HG03575 (cell line): ENCODE data around the gene PRICKLE2.

ENCODE experiments used
- ATAC-seq: cut with Tn5 transposase; IDR thresholded peaks from one replicate; pipeline ENCODE4 v1.9.1; 2021; ENCODE audit not compliant: unreplicated experiment, insufficient number of reproducible peaks, low FRiP score; ENCODE audit errors: extremely low read depth

Gene PRICKLE2

DNA sequence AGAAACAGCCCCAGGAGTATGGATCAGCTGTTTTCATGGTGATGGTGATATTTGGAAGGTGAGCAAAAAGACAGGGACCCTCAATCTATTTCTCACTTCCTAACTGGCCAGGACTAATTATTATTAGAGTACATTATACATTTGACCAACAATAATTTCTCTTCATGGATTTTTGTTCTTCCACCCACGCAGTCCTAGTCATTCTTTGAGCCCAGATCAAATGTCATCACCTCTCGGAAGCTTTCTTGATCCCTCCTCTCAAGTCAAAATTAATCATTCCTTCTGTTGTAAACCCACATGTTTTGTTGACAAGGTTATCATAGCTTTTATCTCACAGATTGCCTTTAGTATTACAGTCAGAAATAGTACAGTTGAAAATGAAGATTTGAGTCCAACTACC, 29.2 kb upstream of the PRICKLE2 start:
- ATAC-seq: no peak

DNA sequence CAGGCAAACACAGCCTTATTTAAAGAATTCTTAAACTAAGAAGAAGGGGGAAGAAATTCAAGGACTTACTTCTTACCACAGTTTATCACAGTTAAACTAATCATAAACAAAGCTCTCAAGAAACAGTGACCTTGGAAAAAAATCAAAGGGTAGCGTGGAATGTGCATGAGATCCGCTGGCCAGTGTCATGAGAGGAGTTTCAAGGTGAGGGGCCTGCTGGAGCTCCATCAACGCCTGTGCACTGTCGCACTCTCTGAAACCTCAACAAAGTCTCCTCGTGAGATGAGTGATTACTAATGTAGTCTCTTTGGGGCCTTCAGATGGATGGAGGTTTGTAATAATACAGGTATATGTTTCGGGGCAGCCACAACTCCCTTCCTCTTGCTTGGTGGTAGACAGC, 28.4 kb upstream of the PRICKLE2 start:
- ATAC-seq: no peak

DNA sequence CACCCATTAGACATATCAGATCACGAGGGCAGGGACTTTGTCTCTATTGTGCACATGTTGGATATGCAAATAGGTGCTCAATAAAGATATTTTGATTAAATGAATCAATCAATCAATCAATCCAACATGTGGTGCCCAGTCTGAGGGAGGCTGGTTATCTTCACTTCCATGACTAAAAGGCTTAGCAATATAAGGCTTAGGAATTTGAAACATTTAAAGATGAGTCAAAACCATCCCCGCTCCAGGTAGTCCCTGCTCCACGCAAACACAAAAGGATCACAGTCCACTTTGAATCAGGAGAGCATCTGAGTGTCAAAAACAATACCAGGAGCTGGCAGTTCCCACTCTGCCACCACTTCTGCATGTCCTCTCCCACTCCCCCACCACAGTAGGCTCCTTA, 25.8 kb upstream of the PRICKLE2 start:
- no peak for ATAC-seq

DNA sequence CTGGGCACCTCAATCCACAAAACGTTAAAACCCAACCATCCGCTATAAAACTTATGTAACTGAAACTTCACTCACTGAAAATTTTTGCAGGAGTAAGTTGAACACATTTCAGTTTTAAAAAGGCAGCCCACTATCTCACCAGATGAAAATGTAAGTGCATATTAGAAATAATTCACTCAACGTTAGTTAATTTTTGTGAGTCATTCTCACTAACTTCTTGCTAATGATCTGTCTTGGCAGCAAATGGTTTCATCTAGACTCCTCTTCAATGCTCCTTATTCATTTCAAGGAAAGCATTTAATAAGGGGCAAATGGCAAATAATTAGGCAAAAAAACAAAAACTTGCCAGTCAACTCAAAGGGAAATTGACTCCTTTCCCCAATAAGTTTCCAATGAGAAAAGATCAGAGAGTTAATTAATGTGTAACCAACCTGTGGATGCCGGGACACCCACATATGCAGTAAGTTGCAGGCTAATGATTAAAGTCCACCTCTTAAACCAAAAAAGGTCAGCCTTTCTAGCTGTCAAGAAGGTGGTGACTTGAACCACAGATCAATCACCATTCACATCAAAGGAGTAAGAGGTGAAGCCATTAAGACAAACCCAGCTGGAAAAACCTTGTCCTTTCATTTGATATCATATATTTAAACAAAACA, 22.9 kb upstream of the PRICKLE2 start:
- no peak for ATAC-seq

DNA sequence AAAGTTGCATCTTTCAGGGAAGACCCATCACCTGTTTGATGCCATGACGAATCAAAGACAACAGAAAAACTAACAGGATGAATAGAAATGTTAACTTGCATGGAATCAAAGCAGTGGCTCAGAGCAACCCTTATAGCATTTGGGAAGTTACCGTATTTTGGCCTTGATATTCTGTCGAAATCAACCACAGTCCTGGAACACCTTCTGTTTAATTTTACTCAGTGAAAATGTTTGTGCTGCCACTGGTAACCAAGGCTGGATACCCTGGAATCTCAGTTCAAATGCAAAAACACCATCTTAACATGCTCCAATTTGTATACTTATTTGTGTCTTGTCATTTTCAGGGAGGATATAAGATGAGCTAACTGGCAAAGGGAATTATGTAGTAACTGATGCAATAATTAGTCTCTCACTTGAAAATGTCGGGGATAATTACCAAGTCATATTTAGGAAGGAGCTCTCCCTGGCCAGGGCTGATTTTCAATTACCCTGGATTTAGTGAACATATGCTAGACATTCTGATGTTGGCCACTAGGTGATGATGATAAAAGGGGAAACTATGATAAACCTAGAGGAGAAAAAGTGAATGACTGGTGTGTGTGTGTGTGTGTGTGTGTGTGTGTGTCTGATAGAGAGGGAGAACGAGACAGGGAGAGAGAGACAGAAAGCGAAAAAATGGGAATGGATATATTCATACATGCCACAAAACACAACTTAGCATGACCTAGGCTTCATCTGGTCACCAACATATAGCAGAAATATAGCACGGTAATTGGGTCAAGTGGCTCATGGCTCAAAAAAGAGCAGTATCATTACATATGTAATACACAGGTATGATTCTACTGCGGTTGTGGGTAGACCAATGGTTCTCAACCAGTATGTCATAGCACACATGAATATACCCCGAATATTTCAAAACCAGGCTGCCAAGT, 19.0 kb upstream of the PRICKLE2 start:
- no peak for ATAC-seq

DNA sequence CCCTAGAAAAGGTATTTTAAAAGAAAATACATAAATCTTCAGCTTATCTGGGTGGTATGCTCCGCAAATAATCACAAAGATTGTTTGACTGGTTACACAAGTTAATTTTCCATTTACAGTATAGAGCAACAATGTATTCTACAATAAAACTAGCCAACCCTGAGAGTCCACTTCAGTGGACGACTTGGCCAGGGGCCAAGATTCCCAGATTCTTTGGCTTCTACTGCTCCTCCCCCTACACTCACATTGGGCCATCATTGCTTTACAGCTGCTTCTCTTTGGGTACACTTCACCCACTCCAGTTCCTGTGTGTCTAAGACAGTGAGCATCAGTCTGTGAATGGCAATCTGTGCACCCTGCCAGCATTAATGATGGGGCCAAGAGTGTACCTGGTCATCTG, 17.2 kb upstream of the PRICKLE2 start:
- no peak for ATAC-seq

DNA sequence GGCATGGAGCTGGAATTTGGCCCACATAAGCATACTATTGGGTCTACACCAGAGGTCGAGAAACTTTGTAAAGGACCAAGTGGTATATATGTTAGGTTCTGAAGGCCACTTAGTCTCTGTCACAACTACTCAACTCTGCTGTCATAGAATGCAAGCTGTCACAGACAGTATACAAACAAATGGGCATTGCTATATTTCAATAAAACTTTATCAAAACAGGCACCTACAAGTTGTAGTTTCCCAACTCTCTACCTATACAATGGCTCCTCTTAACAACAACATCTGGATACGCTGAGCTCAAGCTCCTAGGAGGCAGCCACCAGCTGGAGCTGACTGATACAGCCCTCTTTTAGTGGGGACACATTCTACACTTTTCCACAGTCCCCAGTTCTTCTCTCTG, 15.7 kb upstream of the PRICKLE2 start:
- ATAC-seq: no peak

DNA sequence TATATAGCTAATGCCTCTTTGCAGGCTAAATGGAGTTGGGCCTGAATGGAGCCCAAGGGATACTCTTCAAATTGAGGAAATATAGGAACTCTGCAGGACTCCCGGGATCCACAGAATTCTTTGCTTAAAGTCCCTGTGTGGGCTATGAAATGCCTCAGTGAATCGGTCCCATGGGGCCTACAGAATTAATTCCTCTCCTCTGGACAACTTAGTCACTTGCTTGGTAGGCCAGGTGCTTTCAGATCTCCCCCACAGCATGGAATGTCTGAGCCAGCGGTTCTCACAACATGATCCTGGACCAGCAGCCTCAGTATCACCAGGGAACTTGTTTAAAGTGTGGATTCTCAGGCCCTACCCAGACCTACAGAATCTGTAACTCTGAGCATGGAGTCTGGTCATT, 15.1 kb upstream of the PRICKLE2 start:
- no peak for ATAC-seq

DNA sequence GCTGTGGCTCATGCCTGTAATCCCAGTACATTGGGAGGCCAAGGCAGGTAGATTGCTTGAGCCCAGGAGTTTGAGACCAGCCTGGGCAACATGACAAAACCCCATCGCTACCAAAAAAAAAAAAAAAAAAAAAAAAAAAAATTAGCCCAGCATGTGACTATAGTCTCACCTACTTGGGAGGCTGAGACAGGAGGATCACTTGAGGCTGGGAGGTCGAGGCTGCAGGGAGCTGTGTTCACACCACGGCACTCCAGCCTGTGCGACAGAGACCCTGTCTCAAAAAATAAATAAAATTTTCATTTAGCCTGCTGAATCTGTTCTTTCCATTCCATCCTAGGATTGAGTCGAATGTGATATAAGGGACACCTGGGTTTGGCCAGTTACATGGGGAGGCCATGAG, 14.6 kb upstream of the PRICKLE2 start:
- ATAC-seq: no peak

DNA sequence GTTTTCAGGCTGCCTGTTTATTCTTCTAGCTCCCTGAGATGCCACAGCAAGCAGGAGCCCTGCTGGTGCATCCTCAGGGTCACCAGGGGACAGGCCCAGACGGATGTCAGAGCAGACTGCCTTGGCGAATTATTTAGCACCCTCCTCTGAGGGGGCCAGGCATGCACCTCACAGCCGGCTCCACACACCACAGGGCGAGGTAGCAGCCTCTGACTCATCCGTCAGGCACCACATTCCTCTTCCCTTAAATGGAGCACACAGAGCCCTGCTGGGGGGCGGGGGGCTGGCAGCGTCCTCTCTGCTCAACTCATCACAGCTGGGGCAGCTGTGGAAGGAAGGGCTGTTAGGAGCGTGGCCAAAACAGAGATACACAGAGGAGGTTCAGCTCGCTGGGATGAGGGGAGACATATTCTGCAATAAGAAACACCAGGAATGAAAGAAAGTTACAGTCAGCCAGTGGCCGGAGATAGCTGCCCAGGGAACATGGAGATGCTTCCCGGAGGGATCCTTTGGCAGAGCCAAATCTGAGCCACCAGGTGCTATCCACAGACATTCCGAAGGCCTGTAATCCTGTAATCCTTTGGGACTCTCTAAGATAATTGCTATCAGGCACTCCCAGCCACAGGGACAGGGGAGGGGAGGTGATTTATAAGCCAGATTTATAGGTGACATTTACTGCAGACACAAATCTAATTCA, 13.9 kb upstream of the PRICKLE2 start:
- no peak for ATAC-seq

DNA sequence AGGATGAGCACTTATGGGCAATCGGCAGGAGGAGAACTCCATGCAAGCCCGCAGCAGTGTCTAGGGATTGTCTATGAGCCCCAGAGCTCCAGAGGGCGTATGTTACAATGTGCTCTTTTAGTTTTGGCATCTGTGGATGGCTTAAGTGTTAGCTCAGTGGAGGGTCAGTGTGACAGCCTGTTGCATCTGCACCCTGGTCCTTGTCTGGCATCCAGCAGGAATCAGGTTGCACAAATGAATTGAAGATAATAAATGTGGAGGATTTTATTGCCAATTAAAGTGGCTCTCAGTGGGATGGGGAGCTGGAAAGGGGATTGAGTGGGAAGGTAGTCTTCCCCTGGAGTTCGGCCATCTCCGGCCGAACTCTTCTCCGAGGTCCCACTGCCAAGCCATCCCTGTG, 11.8 kb upstream of the PRICKLE2 start:
- no peak for ATAC-seq

DNA sequence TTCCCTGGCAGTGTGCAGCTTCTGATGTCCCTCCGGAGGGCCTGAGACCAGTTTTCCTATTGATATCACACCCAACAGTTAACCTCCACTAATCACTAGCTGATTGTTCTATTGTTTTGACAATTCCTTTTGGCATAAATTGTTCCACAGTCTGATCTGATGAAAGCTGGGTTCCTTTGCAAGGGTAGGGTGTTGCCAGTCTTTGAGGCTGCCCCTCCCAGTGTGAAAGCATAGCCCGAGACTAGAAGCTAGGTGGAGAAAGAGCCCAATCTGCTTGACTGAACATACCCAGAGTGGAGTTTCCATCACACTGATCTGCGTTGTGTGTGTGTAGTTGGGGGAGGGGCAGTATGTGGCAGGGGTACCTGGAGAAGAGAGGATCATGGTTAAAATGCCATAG, 10.3 kb upstream of the PRICKLE2 start:
- ATAC-seq: no peak

DNA sequence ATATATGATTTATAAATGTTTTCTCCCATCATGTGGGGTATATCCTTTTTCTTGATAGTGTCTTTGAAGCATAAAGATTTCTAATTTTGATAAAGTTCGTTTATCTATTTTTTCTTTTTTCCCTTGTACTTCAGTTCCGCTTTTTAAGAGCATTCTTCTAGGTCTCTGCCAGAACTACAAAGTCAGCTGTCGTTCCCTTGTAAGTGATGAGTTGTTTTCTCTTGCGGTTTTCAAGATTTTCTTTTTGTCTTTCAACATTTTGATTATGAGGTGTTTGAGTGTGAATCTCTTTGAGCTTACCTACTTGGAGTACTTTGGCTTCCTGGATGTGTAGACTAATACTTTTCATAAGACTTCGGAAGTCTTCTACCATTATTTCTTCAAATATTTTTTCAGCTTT, 9.3 kb upstream of the PRICKLE2 start:
- no peak for ATAC-seq

DNA sequence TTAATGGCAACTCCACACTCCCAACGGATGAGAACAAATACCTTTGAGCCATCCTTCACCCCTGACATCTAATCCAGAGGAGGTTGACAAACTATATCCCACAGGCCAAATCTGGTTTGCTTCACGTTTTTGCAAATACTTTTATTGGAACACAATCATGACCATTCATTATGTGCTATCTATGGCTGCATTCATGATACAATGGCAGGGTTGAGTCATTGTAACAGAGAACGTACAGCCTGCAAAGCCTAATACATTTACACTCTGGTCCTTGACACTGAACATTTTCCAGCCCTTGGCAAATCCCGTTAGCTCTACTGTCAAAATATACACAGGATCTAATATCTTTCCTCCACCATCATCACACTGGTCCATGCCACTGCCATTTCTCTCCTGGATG, 7.6 kb upstream of the PRICKLE2 start:
- no peak for ATAC-seq

DNA sequence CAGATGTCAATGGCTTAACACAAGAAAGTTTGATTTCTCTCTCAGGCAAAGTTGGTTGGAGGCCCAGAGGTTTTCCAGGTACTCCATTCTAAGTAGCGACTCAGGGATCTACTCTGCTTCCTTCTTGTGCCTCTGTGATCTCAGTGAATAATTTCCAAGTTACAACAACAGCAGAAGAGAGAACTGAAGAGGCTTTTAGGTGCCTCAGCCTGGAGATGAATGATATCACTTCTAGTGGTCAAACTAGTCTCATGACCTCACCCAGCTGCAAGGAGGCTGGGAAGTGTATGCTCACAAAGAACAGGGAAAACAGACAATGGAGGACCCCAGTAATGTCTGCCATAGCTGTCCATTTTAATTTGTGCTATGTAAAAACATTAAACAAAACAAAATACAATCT, 4.6 kb upstream of the PRICKLE2 start:
- ATAC-seq: no peak

DNA sequence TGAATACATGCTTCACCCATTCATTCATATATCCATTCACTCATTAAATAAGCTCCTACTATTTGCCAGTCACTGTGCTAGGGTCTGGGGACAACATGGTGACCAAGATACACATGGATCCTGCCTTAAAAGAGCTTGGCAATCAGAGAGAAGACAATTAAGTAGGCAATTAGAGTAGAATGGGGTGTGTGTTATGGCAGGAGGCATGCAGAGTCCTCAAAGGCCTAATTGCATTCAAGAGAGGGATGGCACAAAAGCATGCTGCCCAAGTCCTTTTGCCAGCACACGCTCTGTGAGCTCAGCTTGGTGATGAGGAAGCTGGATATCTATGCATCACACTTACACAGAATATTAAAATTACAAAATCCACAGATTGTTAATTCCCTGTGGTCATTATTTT, 2.8 kb upstream of the PRICKLE2 start:
- ATAC-seq: no peak

DNA sequence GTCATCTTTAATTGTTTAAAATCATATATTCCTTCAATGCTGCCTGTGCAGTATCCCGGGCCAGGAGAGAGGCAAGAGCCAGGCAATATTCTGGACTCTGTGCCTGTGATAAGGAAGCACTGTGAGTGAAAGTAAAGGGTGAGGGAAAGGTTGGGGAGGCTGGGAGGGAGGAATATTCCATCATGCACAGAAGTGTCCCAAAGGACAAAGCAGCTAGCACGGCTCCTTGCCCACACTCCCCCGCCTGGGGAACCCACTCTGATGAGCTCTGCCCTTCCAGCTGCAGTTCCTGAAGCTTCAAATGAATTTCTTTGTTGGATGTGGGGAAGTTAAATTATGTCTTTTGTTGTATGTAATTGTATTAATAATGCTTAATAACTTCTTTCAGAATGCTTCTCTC, 1.5 kb upstream of the PRICKLE2 start:
- no peak for ATAC-seq

DNA sequence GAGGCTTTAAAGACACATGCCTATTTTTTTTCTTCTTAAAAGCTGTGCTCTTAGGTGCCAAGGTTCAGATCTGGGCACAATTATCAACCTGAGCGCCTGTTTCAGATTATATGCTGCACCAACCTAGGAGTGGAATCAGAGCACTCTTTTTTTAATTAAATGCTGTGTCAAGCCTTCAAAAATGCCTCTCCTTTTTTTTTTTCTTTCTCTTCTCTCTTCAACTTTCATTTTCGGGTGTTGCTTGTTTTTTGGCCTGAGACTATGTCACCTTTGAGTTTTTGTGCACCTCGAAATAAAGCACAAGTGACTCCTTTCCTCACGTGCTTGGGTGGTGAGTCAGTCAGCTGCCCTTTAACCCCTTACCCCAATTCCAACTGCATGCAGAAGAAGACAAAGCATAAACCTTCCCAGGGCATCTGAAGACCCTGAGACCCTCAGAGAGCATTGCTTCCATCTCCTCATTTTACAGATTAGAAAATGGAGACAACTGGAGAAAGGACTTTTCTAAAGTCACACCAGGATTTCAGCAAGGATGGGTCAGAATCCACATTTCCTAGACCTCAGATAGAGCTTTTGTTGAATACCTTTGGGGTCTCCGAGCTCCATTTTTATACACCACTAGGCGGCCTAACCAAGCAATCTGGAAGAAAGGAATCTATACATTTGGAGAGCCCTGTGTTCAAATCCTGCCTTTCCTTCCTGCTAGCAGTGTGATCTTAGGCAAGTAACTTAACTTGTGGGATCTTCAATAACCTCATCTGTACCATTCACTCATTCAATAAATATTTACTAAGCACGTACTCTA, 631 bp upstream of the PRICKLE2 start:
- ATAC-seq: peak; percentile 20
